K562 (cell line): ENCODE results near the gene ZBTB25. TPM values are rescaled to one million over a fixed set of nuclear protein-coding genes. Genes with fewer than 3 reads are reported as not detected.

ENCODE experiments used
- ARID2 ChIP-seq: fragments of 450-650 bp; IDR thresholded peaks from 2 replicates; pipeline ENCODE4 v1.6.1; 2017; ENCODE audit warnings: antibody characterized with exemption, mild to moderate bottlenecking
- ARNT ChIP-seq, 2 experiments: fragments of 450-650 bp; IDR thresholded peaks; 2 replicates each; pipeline ENCODE4 v1.6.1; 2016; ENCODE audit warnings: mild to moderate bottlenecking in 1 of 2
- CBX5 ChIP-seq: IDR thresholded peaks from 2 replicates; pipeline ENCODE4 v1.6.1; 2014; ENCODE audit warnings: low read depth, borderline replicate concordance
- EWSR1 ChIP-seq: fragments of 450-650 bp; IDR thresholded peaks from 2 replicates; pipeline ENCODE4 v1.6.1; 2018; ENCODE audit warnings: borderline replicate concordance, mild to moderate bottlenecking, low read depth, moderate library complexity; ENCODE audit not compliant: partially characterized antibody
- HDAC8 ChIP-seq: fragments of 450-650 bp; IDR thresholded peaks from 2 replicates; pipeline ENCODE4 v1.6.1; 2016; ENCODE audit warnings: mild to moderate bottlenecking, missing genetic modification characterization, moderate library complexity, missing compliant biosample characterization
- ILF3 ChIP-seq: fragments of 450-650 bp; IDR thresholded peaks from 2 replicates; pipeline ENCODE4 v1.6.1; 2018; ENCODE audit warnings: antibody characterized with exemption, mild to moderate bottlenecking, moderate library complexity, borderline replicate concordance
- KDM4B ChIP-seq, 2 experiments: fragments of 450-650 bp in 1 of 2; sonication (generic) in 1 of 2; IDR thresholded peaks; 2 replicates each; pipeline ENCODE4 v1.6.1; 2016 to 2017; ENCODE audit warnings: borderline replicate concordance in 2 of 2, antibody characterized with exemption in 1 of 2, low read depth in 1 of 2, mild to moderate bottlenecking in 1 of 2
- KLF16 ChIP-seq: IDR thresholded peaks from 2 replicates; pipeline ENCODE4 v1.6.1; 2016; ENCODE audit warnings: antibody characterized with exemption
- MAFK ChIP-seq: IDR thresholded peaks from 2 replicates; pipeline ENCODE4 v1.6.1; 2011; ENCODE audit warnings: low read length, improper control_type of control experiment
- MTF1 ChIP-seq: fragments of 250-450 bp; sonication (Bioruptor Pico); IDR thresholded peaks from 2 replicates; pipeline ENCODE4 v1.9.0; 2021; ENCODE audit warnings: moderate library complexity, mild to moderate bottlenecking, inconsistent platforms, borderline replicate concordance
- NEUROD1 ChIP-seq: fragments of 150-350 bp; IDR thresholded peaks from 2 replicates; pipeline ENCODE4 v1.6.1; 2014; ENCODE audit warnings: borderline replicate concordance, low read length, low read depth; ENCODE audit not compliant: partially characterized antibody
- NFIC ChIP-seq: fragments of 450-650 bp; IDR thresholded peaks from 2 replicates; pipeline ENCODE4 v1.6.1; 2017; ENCODE audit warnings: mild to moderate bottlenecking, inconsistent platforms
- PTRF ChIP-seq: fragments of 450-650 bp; IDR thresholded peaks from 2 replicates; pipeline ENCODE4 v1.6.1; 2016; ENCODE audit warnings: mild to moderate bottlenecking, missing genetic modification characterization, missing compliant biosample characterization
- ZFP30 ChIP-seq: fragments of 250-450 bp; sonication (Bioruptor Pico); IDR thresholded peaks from 2 replicates; pipeline ENCODE4 v1.8.0; 2022; ENCODE audit warnings: moderate library complexity, mild to moderate bottlenecking, inconsistent platforms, borderline replicate concordance
- ZNF146 ChIP-seq: IDR thresholded peaks from one replicate; pipeline ENCODE4 v1.6.1; 2018; ENCODE audit warnings: missing compliant biosample characterization; ENCODE audit not compliant: unreplicated experiment
- ZNF561 ChIP-seq: fragments of 450-650 bp; formaldehyde crosslinking; conservative IDR thresholded peaks from 2 replicates; pipeline ENCODE4 v1.4.0; 2020; ENCODE audit warnings: mild to moderate bottlenecking, moderate library complexity
- polyA plus RNA-seq, 8 experiments: library from polyadenylated mRNA; depleted of rRNA in 4 of 8; stranded (reverse) in 5 of 8; unstranded in 3 of 8; fragments of >200 nt; fragmentation: Nextera tagmentation in 2 of 8; fragmentation: Illumina TruSeq in 1 of 8; extraction: Ambion mirVana in 2 of 8; extraction: Trizol in 1 of 8; gene quantifications; 2 replicates each; pipeline versions ENCODE4 v1.2.1 to v1.2.3, GENCODE V29; 2011 to 2014; ENCODE audit warnings: inconsistent platforms in 1 of 8, missing spikeins in 1 of 8
- total RNA-seq, 7 experiments: library from RNA; depleted of rRNA in 6 of 7; stranded (reverse); fragments of >200 nt in 6 of 7; fragmentation: Illumina TruSeq in 2 of 7; extraction: Trizol in 2 of 7; gene quantifications; 2 replicates each; pipeline versions ENCODE4 v1.2.1 to v1.2.3, GENCODE V29; 2011 to 2021; ENCODE audit warnings: low replicate concordance in 1 of 7
- TF ChIP-seq, protein P1 (sequence below): sonication (generic); formaldehyde crosslinking; IDR thresholded peaks from 2 replicates; pipeline ENCODE4 v1.8.0; 2023; ENCODE audit warnings: mild to moderate bottlenecking, missing genetic modification reagents

Gene ZBTB25
- total and polyA plus RNA-seq, 9 of the 15 experiments (the other 6 are each of a cell fraction or from before 2014, with no cell fraction given), result 0.61 to 3.9 (median 2.3) TPM

DNA sequence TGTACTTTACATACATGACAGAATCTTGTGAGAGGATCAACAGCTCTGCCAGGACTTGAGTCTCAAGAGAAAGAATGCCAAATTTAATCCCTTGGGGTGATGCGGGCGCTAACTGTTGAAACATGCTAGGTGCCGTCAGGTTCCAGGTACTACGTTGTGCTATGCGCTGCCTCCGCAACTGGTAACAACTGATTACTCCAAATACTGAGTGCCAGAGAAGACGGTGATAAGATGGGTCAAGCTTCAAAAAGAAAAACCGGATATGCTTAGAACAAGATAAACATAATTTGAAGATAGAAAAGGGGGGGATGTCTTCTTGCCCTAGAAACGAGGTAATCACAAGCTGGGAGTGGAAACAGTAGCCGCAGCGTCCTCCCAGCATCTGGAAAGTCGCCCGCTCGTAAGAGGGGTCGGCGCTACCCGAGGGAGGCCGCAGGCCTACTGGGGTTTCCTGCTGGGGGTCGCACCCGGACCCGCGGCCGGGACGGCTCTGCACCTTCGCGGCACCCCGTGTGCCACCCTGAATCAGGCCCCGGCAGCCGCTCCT, 678 bp downstream of the ZBTB25 start (continued):
- TF ChIP-seq ZFP30 (CRISPR knock-in tag), result no peak
- no peak for TF ChIP-seq CBX5
- no peak for TF ChIP-seq ZNF146 (CRISPR knock-in tag)
- no peak for TF ChIP-seq MTF1 (CRISPR knock-in tag)
- no peak for TF ChIP-seq MAFK
- TF ChIP-seq EWSR1, result no peak
- TF ChIP-seq ARNT (IDR thresholded peaks at IDR 0.05), result no peak
- TF ChIP-seq, protein P1, sequence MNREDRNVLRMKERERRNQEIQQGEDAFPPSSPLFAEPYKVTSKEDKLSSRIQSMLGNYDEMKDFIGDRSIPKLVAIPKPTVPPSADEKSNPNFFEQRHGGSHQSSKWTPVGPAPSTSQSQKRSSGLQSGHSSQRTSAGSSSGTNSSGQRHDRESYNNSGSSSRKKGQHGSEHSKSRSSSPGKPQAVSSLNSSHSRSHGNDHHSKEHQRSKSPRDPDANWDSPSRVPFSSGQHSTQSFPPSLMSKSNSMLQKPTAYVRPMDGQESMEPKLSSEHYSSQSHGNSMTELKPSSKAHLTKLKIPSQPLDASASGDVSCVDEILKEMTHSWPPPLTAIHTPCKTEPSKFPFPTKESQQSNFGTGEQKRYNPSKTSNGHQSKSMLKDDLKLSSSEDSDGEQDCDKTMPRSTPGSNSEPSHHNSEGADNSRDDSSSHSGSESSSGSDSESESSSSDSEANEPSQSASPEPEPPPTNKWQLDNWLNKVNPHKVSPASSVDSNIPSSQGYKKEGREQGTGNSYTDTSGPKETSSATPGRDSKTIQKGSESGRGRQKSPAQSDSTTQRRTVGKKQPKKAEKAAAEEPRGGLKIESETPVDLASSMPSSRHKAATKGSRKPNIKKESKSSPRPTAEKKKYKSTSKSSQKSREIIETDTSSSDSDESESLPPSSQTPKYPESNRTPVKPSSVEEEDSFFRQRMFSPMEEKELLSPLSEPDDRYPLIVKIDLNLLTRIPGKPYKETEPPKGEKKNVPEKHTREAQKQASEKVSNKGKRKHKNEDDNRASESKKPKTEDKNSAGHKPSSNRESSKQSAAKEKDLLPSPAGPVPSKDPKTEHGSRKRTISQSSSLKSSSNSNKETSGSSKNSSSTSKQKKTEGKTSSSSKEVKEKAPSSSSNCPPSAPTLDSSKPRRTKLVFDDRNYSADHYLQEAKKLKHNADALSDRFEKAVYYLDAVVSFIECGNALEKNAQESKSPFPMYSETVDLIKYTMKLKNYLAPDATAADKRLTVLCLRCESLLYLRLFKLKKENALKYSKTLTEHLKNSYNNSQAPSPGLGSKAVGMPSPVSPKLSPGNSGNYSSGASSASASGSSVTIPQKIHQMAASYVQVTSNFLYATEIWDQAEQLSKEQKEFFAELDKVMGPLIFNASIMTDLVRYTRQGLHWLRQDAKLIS (CRISPR knock-in tag), result no peak
- TF ChIP-seq KDM4B (IDR thresholded peaks at IDR 0.05; ENCODE audit: borderline replicate concordance in 2 of 2, low read depth in 1 of 2), result no peak
- peak; percentile 5; the same call in 1 of the 2 replicates for TF ChIP-seq NFIC
- 0 out of 2 replicates have a peak, but pooled peaks have one; percentile 25 for TF ChIP-seq KLF16
- TF ChIP-seq NEUROD1, result no peak
- TF ChIP-seq ZNF561 (CRISPR knock-in tag), result no peak
- no peak for TF ChIP-seq PTRF (tag)
- TF ChIP-seq HDAC8 (tag), result no peak
- no peak for TF ChIP-seq ARID2
- TF ChIP-seq ILF3, result no peak
